Vagina (tissue), 2 donors: ENCODE measurements around the gene PGLYRP4. TPM values are rescaled to one million over a fixed set of nuclear protein-coding genes. Genes with fewer than 3 reads are reported as not detected.

Source experiments
- DNase-seq, 2 donors: peaks; one replicate each; pipeline ENCODE4 v3.0.0-alpha.2; 2017; ENCODE audit errors: extremely low spot score in 2 of 2
- H3K27ac ChIP-seq: fragments of 200-600 bp; sonication (generic); one replicate; pipeline ENCODE4 v1.5.1; 2019
- H3K27me3 ChIP-seq: fragments of 200-600 bp; sonication (generic); one replicate; pipeline ENCODE4 v1.5.1; 2019
- H3K36me3 ChIP-seq, 2 donors: fragments of 200-600 bp; sonication (generic); one replicate each; pipeline ENCODE4 v1.5.1; 2017 to 2019
- H3K4me1 ChIP-seq: fragments of 200-600 bp; sonication (generic); one replicate; pipeline ENCODE4 v1.5.1; 2019
- H3K4me3 ChIP-seq, 2 donors: fragments of 200-600 bp; sonication (generic); 1 replicate in 1 of 2; 2 replicates in 1 of 2; pipeline ENCODE4 v1.5.1; 2016 to 2019
- H3K9me3 ChIP-seq: fragments of 200-600 bp; sonication (generic); one replicate; pipeline ENCODE4 v1.5.1; 2019
- POLR2A ChIP-seq, 2 donors: fragments of 450-650 bp; IDR thresholded peaks; one replicate each; pipeline ENCODE4 v1.6.1; 2017; ENCODE audit warnings: antibody characterized with exemption in 2 of 2, mild to moderate bottlenecking in 2 of 2, moderate library complexity in 2 of 2
- POLR2AphosphoS5 ChIP-seq, 2 donors: sonication (generic); formaldehyde crosslinking; IDR thresholded peaks; one replicate each; pipeline ENCODE4 v1.9.0; 2017; ENCODE audit warnings: antibody characterized with exemption in 2 of 2, mild to moderate bottlenecking in 2 of 2, low read depth in 1 of 2; ENCODE audit not compliant: insufficient read depth in 1 of 2
- intact Hi-C: fragments of 100-400 bp; cut with DNase I; formaldehyde crosslinking; loops from one replicate; pipeline ENCODE4 v1.15.1; 2023
- total RNA-seq: library from RNA; depleted of rRNA; stranded (reverse); fragments of >200 nt; gene quantifications from one replicate; pipeline ENCODE4 v1.2.3, GENCODE V29; 2016
- TF ChIP-seq, protein P1 (sequence below), 3 experiments: fragments of 450-650 bp in 2 of 3; fragments of 200-600 bp in 1 of 3; sonication (generic) in 1 of 3; IDR thresholded peaks; one replicate each; pipeline ENCODE4 v1.5.1; 2017 to 2019; ENCODE audit warnings: antibody characterized with exemption in 3 of 3, mild to moderate bottlenecking in 2 of 3, moderate library complexity in 2 of 3

The PGLYRP4 gene
- total RNA-seq, 1 donor from 2014 or later = 3.9 TPM

GRCh38 chr1:153313288-153313687 lies 35.4 kb downstream of the PGLYRP4 start:
- TF ChIP-seq, protein P1, sequence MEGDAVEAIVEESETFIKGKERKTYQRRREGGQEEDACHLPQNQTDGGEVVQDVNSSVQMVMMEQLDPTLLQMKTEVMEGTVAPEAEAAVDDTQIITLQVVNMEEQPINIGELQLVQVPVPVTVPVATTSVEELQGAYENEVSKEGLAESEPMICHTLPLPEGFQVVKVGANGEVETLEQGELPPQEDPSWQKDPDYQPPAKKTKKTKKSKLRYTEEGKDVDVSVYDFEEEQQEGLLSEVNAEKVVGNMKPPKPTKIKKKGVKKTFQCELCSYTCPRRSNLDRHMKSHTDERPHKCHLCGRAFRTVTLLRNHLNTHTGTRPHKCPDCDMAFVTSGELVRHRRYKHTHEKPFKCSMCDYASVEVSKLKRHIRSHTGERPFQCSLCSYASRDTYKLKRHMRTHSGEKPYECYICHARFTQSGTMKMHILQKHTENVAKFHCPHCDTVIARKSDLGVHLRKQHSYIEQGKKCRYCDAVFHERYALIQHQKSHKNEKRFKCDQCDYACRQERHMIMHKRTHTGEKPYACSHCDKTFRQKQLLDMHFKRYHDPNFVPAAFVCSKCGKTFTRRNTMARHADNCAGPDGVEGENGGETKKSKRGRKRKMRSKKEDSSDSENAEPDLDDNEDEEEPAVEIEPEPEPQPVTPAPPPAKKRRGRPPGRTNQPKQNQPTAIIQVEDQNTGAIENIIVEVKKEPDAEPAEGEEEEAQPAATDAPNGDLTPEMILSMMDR (IDR thresholded peaks at IDR 0.05) = no peak
- TF ChIP-seq POLR2A (IDR thresholded peaks at IDR 0.05) (no peak), POLR2AphosphoS5 (IDR thresholded peaks at IDR 0.05; ENCODE audit: insufficient read depth in 1 of 2, low read depth in 1 of 2) (no peak)
- DNase-seq = peak in 1 of 2 donors; percentile 54
- H3K4me1 ChIP-seq = no peaks in the 10 kb centered on the region
- no peak overlapping the region for H3K4me3 ChIP-seq
- intact Hi-C loops = no loop called here
- H3K9me3 ChIP-seq = no peaks in the 10 kb centered on the region
- H3K27ac ChIP-seq = no peak overlapping the region
- H3K36me3 ChIP-seq = no peaks in the 10 kb centered on the region
- no peaks in the 10 kb centered on the region for H3K27me3 ChIP-seq

GRCh38 chr1:153312570-153313186 lies 36.0 kb downstream of the PGLYRP4 start, which contains the start of gene PGLYRP3:
Gene PGLYRP3, minus strand, starts transcription at chr1:153312952. Its CDS starts 2,287 bp downstream, at chr1:153310665.
- intact Hi-C loops = no loop called here
- Histone ChIP-seq H3K27me3 (no peaks in the 10 kb centered on the region), H3K4me1 (no peaks in the 10 kb centered on the region), H3K4me3 (no peak within 1 kb of the TSS), H3K36me3 (no peaks in the 10 kb centered on the region), H3K9me3 (no peaks in the 10 kb centered on the region), H3K27ac (peak within 1 kb of the TSS; percentile 27)
- peak in 1 of 2 donors; percentile 27 for TF ChIP-seq POLR2AphosphoS5 (IDR thresholded peaks at IDR 0.05; ENCODE audit: insufficient read depth in 1 of 2, low read depth in 1 of 2)
- TF ChIP-seq, protein P1 (IDR thresholded peaks at IDR 0.05) = no peak
- DNase-seq = peak in 1 of 2 donors; percentile 71

DNA sequence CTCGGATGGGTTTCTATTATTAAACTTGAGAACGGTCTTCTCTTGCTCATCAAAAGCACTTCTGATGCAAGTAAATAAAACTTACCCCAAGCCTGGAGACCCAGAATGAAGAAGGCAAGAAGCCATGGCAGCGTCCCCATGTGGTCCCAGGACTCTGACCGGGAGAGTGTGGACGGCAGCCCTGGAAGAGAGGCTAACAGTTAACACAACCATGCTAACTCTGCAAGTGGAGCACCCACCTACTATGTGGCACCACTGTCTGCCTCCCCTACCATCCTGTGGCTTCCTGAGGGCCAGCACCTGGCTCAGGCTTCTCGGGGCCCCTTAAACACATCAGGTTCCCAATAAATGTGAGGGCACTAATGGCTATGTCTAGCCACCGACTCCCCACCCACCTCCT lies 38.1 kb downstream of the PGLYRP4 start:
- TF ChIP-seq POLR2AphosphoS5 (IDR thresholded peaks at IDR 0.05; ENCODE audit: insufficient read depth in 1 of 2, low read depth in 1 of 2) (no peak), POLR2A (IDR thresholded peaks at IDR 0.05) (no peak)
- TF ChIP-seq, protein P1 (IDR thresholded peaks at IDR 0.05) = no peak
- H3K36me3 ChIP-seq = no peaks in the 10 kb centered on the region
- no peak overlapping the region for H3K4me3 ChIP-seq
- no peak overlapping the region for H3K27ac ChIP-seq
- peak in 1 of 2 donors; percentile 81 for DNase-seq
- no peaks in the 10 kb centered on the region for H3K27me3 ChIP-seq
- no peaks in the 10 kb centered on the region for H3K4me1 ChIP-seq
- no peaks in the 10 kb centered on the region for H3K9me3 ChIP-seq
- intact Hi-C loops = no loop called here

DNA sequence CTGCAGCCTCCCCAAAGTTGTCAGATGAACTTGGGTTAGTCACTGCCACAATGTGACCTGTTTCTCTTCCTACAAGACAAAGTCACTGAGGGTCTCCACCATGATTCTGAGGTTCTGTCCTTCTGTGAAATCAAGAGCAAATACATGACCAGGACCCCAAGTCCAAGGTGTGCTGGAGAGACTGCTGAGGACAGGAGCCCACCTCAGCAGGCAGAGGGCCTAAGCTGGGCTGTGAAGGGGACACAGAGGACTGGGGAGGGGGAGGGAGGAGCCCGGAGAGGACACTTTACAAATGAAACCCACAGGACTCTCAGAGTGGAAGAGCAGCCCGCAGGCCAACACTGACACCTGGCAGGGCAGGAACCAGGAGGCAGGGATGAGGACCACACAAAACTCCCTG lies 39.2 kb downstream of the PGLYRP4 start:
- Histone ChIP-seq H3K4me1 (no peaks in the 10 kb centered on the region), H3K4me3 (no peak overlapping the region), H3K27ac (no peak overlapping the region), H3K36me3 (no peaks in the 10 kb centered on the region), H3K27me3 (no peaks in the 10 kb centered on the region), H3K9me3 (no peaks in the 10 kb centered on the region)
- intact Hi-C loops = no loop called here
- peak in 1 of 2 donors; percentile 69 for DNase-seq
- TF ChIP-seq POLR2AphosphoS5 (IDR thresholded peaks at IDR 0.05; ENCODE audit: insufficient read depth in 1 of 2, low read depth in 1 of 2) = no peak
- TF ChIP-seq, protein P1 (IDR thresholded peaks at IDR 0.05) = no peak
- TF ChIP-seq POLR2A (IDR thresholded peaks at IDR 0.05) = no peak

DNA sequence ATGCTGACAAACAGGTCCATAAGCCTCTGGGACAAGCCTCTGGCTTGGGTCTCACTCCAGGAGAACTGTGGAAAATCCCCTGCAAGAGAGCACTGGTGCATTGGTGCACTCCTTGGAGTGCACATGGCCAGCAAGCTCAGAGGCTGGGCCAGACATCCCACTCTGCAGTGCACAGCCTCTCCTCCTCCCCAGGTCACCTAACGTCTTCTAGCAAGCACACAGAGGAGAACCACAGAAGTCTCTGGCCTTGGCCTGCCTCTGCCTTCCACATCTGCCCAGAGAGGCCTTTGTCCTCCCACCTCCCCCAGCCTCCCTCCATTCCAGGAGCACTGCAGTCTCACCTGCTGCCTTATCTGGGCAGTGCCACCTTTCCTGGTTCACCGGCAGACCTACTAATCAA lies 40.1 kb downstream of the PGLYRP4 start:
- TF ChIP-seq, protein P1 (IDR thresholded peaks at IDR 0.05) = no peak
- TF ChIP-seq POLR2AphosphoS5 (IDR thresholded peaks at IDR 0.05; ENCODE audit: insufficient read depth in 1 of 2, low read depth in 1 of 2) (no peak), POLR2A (IDR thresholded peaks at IDR 0.05) (no peak)
- Histone ChIP-seq H3K9me3 (no peaks in the 10 kb centered on the region), H3K27ac (no peak overlapping the region), H3K36me3 (no peaks in the 10 kb centered on the region), H3K4me3 (no peak overlapping the region), H3K4me1 (no peaks in the 10 kb centered on the region), H3K27me3 (no peaks in the 10 kb centered on the region)
- intact Hi-C loops = no loop called here
- DNase-seq = peak in 1 of 2 donors; percentile 65
